22Rv1 (cell line): Measurements from ENCODE around the gene ABI3BP.

Source experiments
- H3K27ac ChIP-seq: fragments of 450-650 bp; 2 replicates; pipeline ENCODE4 v1.5.1; 2017
- ZFX ChIP-seq: fragments of 450-650 bp; IDR thresholded peaks from 2 replicates; pipeline ENCODE4 v1.6.1; 2017; ENCODE audit warnings: antibody characterized with exemption, borderline replicate concordance
- TF ChIP-seq, protein P1 (sequence below): fragments of 450-650 bp; IDR thresholded peaks from 2 replicates; pipeline ENCODE4 v1.5.1; 2017; ENCODE audit warnings: mild to moderate bottlenecking

ABI3BP gene

DNA sequence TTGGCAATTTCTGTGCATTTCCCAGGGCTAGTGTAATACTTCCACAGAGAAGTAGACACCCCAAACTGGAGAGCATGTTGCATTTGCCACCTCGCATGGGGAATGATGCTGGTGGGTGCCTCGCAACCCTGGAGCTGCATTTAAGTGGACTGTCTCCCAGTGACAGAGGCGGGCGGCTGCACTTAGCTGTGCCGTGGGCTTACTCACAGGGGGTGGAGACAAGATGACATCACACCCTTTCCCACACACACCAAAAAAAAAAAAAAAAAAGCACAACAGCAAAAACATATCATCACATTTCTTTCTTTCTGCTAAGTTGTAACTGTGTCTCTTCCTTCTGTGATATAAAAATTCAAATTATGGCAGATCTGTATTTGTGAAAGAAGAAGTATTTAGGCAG is at the start of gene ABI3BP:
Gene ABI3BP (minus strand): TSS at position 113 of the 400 bp plus-strand sequence. CDS start 37 bp downstream, at position 76.
- TF ChIP-seq, protein P1, sequence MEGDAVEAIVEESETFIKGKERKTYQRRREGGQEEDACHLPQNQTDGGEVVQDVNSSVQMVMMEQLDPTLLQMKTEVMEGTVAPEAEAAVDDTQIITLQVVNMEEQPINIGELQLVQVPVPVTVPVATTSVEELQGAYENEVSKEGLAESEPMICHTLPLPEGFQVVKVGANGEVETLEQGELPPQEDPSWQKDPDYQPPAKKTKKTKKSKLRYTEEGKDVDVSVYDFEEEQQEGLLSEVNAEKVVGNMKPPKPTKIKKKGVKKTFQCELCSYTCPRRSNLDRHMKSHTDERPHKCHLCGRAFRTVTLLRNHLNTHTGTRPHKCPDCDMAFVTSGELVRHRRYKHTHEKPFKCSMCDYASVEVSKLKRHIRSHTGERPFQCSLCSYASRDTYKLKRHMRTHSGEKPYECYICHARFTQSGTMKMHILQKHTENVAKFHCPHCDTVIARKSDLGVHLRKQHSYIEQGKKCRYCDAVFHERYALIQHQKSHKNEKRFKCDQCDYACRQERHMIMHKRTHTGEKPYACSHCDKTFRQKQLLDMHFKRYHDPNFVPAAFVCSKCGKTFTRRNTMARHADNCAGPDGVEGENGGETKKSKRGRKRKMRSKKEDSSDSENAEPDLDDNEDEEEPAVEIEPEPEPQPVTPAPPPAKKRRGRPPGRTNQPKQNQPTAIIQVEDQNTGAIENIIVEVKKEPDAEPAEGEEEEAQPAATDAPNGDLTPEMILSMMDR: no peak
- TF ChIP-seq ZFX: no peak
- no peak within 1 kb of the TSS for H3K27ac ChIP-seq

DNA sequence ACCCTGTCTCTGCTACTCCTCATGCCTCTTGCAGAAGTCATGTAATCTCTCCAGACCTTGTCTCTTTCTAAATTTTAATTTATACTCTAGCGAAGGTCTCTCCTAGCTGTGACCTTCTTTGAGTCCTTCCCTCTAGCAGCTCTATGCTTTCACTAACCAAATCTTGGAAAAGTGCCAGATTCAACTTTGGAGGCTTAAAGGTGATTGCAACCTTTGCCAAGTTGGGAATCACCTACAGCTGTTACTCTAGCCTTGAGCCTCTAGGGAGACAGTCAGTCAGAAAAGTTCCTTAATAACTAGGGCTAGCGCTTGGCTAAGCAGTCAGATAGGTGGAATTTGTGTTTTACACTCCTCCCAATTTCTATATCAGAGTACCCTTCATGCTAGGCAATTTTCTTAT is 46.1 kb upstream of the ABI3BP start:
- H3K27ac ChIP-seq: no peak overlapping the region
- TF ChIP-seq ZFX: no peak
- TF ChIP-seq, protein P1: no peak

GRCh38 chr3:101038880-101039279 is 45.7 kb upstream of the ABI3BP start:
- H3K27ac ChIP-seq: no peak overlapping the region
- TF ChIP-seq, protein P1: no peak
- TF ChIP-seq ZFX: no peak

- H3K27ac ChIP-seq: no peak overlapping the region
- TF ChIP-seq ZFX: no peak
- TF ChIP-seq, protein P1: no peak
Observed at GRCh38 chr3:101038393-101038792, 45.2 kb upstream of the ABI3BP start.

DNA sequence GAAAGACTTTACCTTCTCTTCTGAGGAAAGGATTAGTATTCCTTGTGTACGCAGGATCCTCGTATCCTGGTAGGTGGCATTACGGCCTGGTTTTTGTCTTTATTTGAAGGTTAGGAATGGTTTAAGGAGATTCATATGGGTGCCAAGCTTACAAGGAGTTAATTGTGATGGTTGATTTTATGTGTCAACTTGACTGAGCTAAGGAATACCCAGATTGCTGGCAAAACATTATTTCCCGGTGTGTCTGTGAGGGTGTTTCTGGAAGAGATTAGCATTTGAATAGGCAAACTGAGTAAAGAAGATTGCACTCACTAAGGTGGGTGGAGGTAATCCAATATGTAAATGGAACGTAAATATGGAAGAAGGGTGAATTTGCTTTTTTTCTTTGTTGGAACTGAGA is 44.4 kb upstream of the ABI3BP start:
- H3K27ac ChIP-seq: no peak overlapping the region
- TF ChIP-seq, protein P1: no peak
- no peak for TF ChIP-seq ZFX

DNA sequence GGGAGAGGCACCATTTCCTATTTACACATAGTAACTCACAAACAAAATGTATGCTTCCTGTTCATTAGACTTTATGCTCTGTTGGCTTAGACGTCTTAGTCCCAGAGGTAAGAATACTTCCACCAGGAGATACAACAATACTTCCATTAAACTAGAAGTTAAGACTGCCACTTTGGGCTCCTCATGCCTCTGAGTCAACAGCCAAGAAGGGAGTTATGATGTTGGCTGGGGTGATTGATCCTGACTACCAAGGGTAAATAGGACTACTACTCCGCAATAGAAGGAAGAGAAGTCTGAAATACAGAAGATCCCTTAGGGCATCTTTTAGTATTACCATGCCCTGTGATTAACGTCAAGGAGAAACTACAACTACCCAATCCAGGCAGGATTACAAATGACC is 43.5 kb upstream of the ABI3BP start:
- H3K27ac ChIP-seq: no peak overlapping the region
- TF ChIP-seq, protein P1: no peak
- no peak for TF ChIP-seq ZFX

DNA sequence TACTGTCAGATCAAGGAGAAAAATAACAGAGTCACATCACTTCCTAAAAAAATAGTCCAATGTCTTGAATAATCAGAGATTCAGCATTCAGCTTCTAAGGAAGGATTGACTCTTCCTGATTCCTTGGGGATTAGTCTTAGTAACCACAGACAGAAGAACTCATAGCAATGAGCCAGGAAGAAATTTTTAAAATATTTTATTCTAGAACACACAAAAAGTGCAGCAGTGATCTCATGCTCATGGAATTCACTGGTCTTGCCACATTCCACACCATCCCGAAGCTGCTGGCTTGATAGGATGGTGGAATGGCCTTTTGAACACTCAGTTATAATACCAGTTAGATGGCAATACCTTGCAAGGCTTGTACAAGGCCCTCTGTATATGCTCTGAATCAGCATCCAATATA is 43.0 kb upstream of the ABI3BP start:
- TF ChIP-seq ZFX: no peak
- TF ChIP-seq, protein P1: no peak
- H3K27ac ChIP-seq: no peak overlapping the region
